ENCODE data around the gene CD27. TPM values are rescaled to one million over a fixed set of nuclear protein-coding genes. Genes with fewer than 3 reads are reported as not detected.
"Not testable (repeated sequence)": the region's sequence is repeated elsewhere in the genome, so short reads cannot be mapped to it uniquely, and the experiment has no call there.

The CD27 gene
- total RNA-seq, 1 donor from 2014 or later: not detected

- TF ChIP-seq CTCF (IDR thresholded peaks at IDR 0.05; ENCODE audit: unreplicated experiment): no peak
- no peak overlapping the region for H3K4me3 Mint-ChIP-seq
- no peaks in the 10 kb centered on the region for H3K27me3 Mint-ChIP-seq (ENCODE audit: low read depth)
- no peaks in the 10 kb centered on the region for H3K4me1 Mint-ChIP-seq
- no peaks in the 10 kb centered on the region for H3K36me3 Mint-ChIP-seq
- no peak for DNase-seq (ENCODE audit: low spot score in 2 of 2, unreplicated experiment in 2 of 2)
- peaks cover 4% of the 10 kb centered on the region for H3K9me3 Mint-ChIP-seq
- H3K27ac Mint-ChIP-seq: no peak overlapping the region
Measured at GRCh38 chr12:6478416-6478815, 33.7 kb downstream of the CD27 start.

GRCh38 chr12:6488240-6488639 lies 43.5 kb downstream of the CD27 start:
- H3K9me3 Mint-ChIP-seq: no peaks in the 10 kb centered on the region
- DNase-seq (ENCODE audit: low spot score in 2 of 2, unreplicated experiment in 2 of 2): no peak
- no peaks in the 10 kb centered on the region for H3K36me3 Mint-ChIP-seq
- peaks cover 10% of the 10 kb centered on the region for H3K4me1 Mint-ChIP-seq
- H3K27ac Mint-ChIP-seq: no peak overlapping the region
- no peak for TF ChIP-seq CTCF (IDR thresholded peaks at IDR 0.05; ENCODE audit: unreplicated experiment)
- H3K27me3 Mint-ChIP-seq (ENCODE audit: low read depth): no peaks in the 10 kb centered on the region
- H3K4me3 Mint-ChIP-seq: no peak overlapping the region

- no peak for DNase-seq (ENCODE audit: low spot score in 2 of 2, unreplicated experiment in 2 of 2)
- H3K27ac Mint-ChIP-seq: no peak overlapping the region
- H3K27me3 Mint-ChIP-seq (ENCODE audit: low read depth): no peaks in the 10 kb centered on the region
- H3K9me3 Mint-ChIP-seq: no peaks in the 10 kb centered on the region
- H3K4me3 Mint-ChIP-seq: no peak overlapping the region
- peaks cover 13% of the 10 kb centered on the region for H3K4me1 Mint-ChIP-seq
- H3K36me3 Mint-ChIP-seq: no peaks in the 10 kb centered on the region
- TF ChIP-seq CTCF (IDR thresholded peaks at IDR 0.05; ENCODE audit: unreplicated experiment): no peak
Measured at GRCh38 chr12:6489449-6489848, 44.7 kb downstream of the CD27 start.

GRCh38 chr12:6490673-6491072 lies 45.9 kb downstream of the CD27 start:
- H3K27me3 Mint-ChIP-seq (ENCODE audit: low read depth); DNase-seq (ENCODE audit: low spot score in 2 of 2, unreplicated experiment in 2 of 2); H3K4me3 Mint-ChIP-seq; H3K27ac Mint-ChIP-seq; H3K9me3 Mint-ChIP-seq; H3K36me3 Mint-ChIP-seq: not testable (repeated sequence)
- peaks cover 24% of the 10 kb centered on the region for H3K4me1 Mint-ChIP-seq

- Mint-ChIP-seq H3K27me3 (ENCODE audit: low read depth) (no peaks in the 10 kb centered on the region), H3K36me3 (peaks cover 6% of the 10 kb centered on the region), H3K4me3 (peak within 1 kb of the TSS; percentile 90), H3K9me3 (no peaks in the 10 kb centered on the region), H3K27ac (peak within 1 kb of the TSS; percentile 97), H3K4me1 (peaks cover 24% of the 10 kb centered on the region)
- peak; percentile 94 to 97 for DNase-seq (ENCODE audit: low spot score in 2 of 2, unreplicated experiment in 2 of 2)
- TF ChIP-seq CTCF (IDR thresholded peaks at IDR 0.05; ENCODE audit: unreplicated experiment): no peak
Measured at GRCh38 chr12:6492838-6493496, 48.2 kb downstream of the CD27 start, which contains the start of gene MRPL51. Gene MRPL51, minus strand, starts transcription at chr12:6493262. Its CDS starts 126 bp downstream, at chr12:6493136.

- Mint-ChIP-seq H3K9me3 (no peaks in the 10 kb centered on the region), H3K4me1 (peaks cover 24% of the 10 kb centered on the region), H3K36me3 (peaks cover 8% of the 10 kb centered on the region), H3K27me3 (ENCODE audit: low read depth) (no peaks in the 10 kb centered on the region), H3K27ac (peak within 1 kb of the TSS; percentile 97), H3K4me3 (peak within 1 kb of the TSS; percentile 90)
- peak; percentile 84 to 92 for DNase-seq (ENCODE audit: low spot score in 2 of 2, unreplicated experiment in 2 of 2)
- TF ChIP-seq CTCF (IDR thresholded peaks at IDR 0.05; ENCODE audit: unreplicated experiment): peak; percentile 23
Measured at GRCh38 chr12:6493497-6494257, 48.9 kb downstream of the CD27 start, which contains the start of gene NCAPD2. Gene NCAPD2, plus strand, starts transcription at chr12:6494102. Its CDS starts 997 bp downstream, at chr12:6495099.
